Uterus (tissue), 4 donors: Measurements from ENCODE around the gene TDRKH. TPM values are rescaled to one million over a fixed set of nuclear protein-coding genes. Genes with fewer than 3 reads are reported as not detected.
"Not testable (repeated sequence)": the region's sequence is repeated elsewhere in the genome, so short reads cannot be mapped to it uniquely, and the experiment has no call there.

Source experiments
- DNase-seq, 2 donors: peaks; one replicate each; pipeline ENCODE4 v3.0.0-alpha.2; 2019 to 2020
- H3K27ac ChIP-seq, 2 donors: fragments of 200-600 bp; sonication (generic); 1 replicate in 1 of 2; 2 replicates in 1 of 2; pipeline ENCODE4 v1.5.1; 2016 to 2018
- H3K27me3 ChIP-seq, 2 donors: fragments of 200-600 bp; sonication (generic); one replicate each; pipeline ENCODE4 v1.5.1; 2018 to 2019; ENCODE audit warnings: control low read depth in 1 of 2
- H3K36me3 ChIP-seq, 2 donors: fragments of 200-600 bp; sonication (generic); one replicate each; pipeline ENCODE4 v1.5.1; 2019; ENCODE audit warnings: control low read depth in 1 of 2
- H3K4me1 ChIP-seq, 2 donors: fragments of 200-600 bp; sonication (generic); one replicate each; pipeline ENCODE4 v1.5.1; 2018 to 2019; ENCODE audit warnings: control low read depth in 1 of 2
- H3K4me3 ChIP-seq, 2 donors: fragments of 200-600 bp; sonication (generic); 1 replicate in 1 of 2; 2 replicates in 1 of 2; pipeline ENCODE4 v1.5.1; 2018 to 2019; ENCODE audit warnings: mild to moderate bottlenecking in 1 of 2
- H3K9me3 ChIP-seq, 2 donors: fragments of 200-600 bp; sonication (generic); one replicate each; pipeline ENCODE4 v1.5.1; 2019; ENCODE audit warnings: control low read depth in 1 of 2
- CTCF ChIP-seq, 4 experiments: fragments of 200-600 bp in 2 of 4; fragments of 450-650 bp in 2 of 4; sonication (generic) in 2 of 4; IDR thresholded peaks; one replicate each; pipeline ENCODE4 v1.5.1; 2016 to 2019; ENCODE audit warnings: antibody characterized with exemption in 4 of 4, mild to moderate bottlenecking in 2 of 4, moderate library complexity in 1 of 4
- POLR2A ChIP-seq, 2 donors: fragments of 450-650 bp; IDR thresholded peaks; one replicate each; pipeline ENCODE4 v1.6.1; 2016; ENCODE audit warnings: antibody characterized with exemption in 2 of 2, mild to moderate bottlenecking in 1 of 2, moderate library complexity in 1 of 2
- intact Hi-C: fragments of 100-400 bp; cut with DNase I; formaldehyde crosslinking; loops from one replicate; pipeline ENCODE4 v1.15.1; 2023; ENCODE audit warnings: low total_unique reads
- total RNA-seq, 4 donors: library from RNA; depleted of rRNA in 3 of 4; stranded (reverse); fragments of >200 nt in 3 of 4; gene quantifications; one replicate each; pipeline versions ENCODE4 v1.1.0 to v1.2.4, GENCODE V29; 2014 to 2023
- donor health status: DM: yes; HTN: yes; CAD: no.

The TDRKH gene
- total RNA-seq, 4 donors from 2014 or later, result 0.26 to 6.8 (median 1.8) TPM

- Histone ChIP-seq H3K27ac (no peak overlapping the region), H3K27me3 (no peaks in the 10 kb centered on the region), H3K9me3 (no peaks in the 10 kb centered on the region), H3K4me1 (no peaks in the 10 kb centered on the region), H3K4me3 (no peak overlapping the region), H3K36me3 (no peaks in the 10 kb centered on the region)
- intact Hi-C loops, result no loop called here
- TF ChIP-seq POLR2A (IDR thresholded peaks at IDR 0.05) (no peak), CTCF (IDR thresholded peaks at IDR 0.05) (no peak)
- no peak for DNase-seq
These were observed 16.6 kb downstream of the TDRKH start for GRCh38 chr1:151773702-151774101.

- H3K36me3 ChIP-seq, H3K27me3 ChIP-seq, DNase-seq, H3K27ac ChIP-seq, H3K9me3 ChIP-seq, H3K4me1 ChIP-seq, intact Hi-C loops, H3K4me3 ChIP-seq: not testable (repeated sequence)
These were observed 21.0 kb downstream of the TDRKH start for GRCh38 chr1:151769270-151769669.

GRCh38 chr1:151768351-151769066, 21.8 kb downstream of the TDRKH start:
- H3K27me3 ChIP-seq, DNase-seq, H3K4me3 ChIP-seq, H3K36me3 ChIP-seq, H3K4me1 ChIP-seq, H3K9me3 ChIP-seq, intact Hi-C loops, H3K27ac ChIP-seq: not testable (repeated sequence)

- DNase-seq, result no peak
- peak overlapping the region; percentile 89 to 91 for H3K27ac ChIP-seq
- H3K27me3 ChIP-seq, result no peaks in the 10 kb centered on the region
- no peaks in the 10 kb centered on the region for H3K36me3 ChIP-seq
- TF ChIP-seq POLR2A (IDR thresholded peaks at IDR 0.05) (no peak), CTCF (IDR thresholded peaks at IDR 0.05) (no peak)
- intact Hi-C loops, result no loop called here
- H3K4me3 ChIP-seq, result peak overlapping the region; percentile 89 to 90
- H3K9me3 ChIP-seq, result no peaks in the 10 kb centered on the region
- no peaks in the 10 kb centered on the region for H3K4me1 ChIP-seq
These were observed 26.3 kb downstream of the TDRKH start for GRCh38 chr1:151763990-151764389.

GRCh38 chr1:151762941-151763921, 27.1 kb downstream of the TDRKH start, which contains the start of gene MRPL9:
MRPL9 (minus strand) TSS chr1:151763496; CDS start chr1:151763479, 17 bp downstream.
- intact Hi-C loops, result no loop called here
- no peaks in the 10 kb centered on the region for H3K9me3 ChIP-seq
- TF ChIP-seq POLR2A (IDR thresholded peaks at IDR 0.05) (peak in 1 of 2 donors; percentile 29), CTCF (IDR thresholded peaks at IDR 0.05) (no peak)
- H3K4me1 ChIP-seq, result no peaks in the 10 kb centered on the region
- peak within 1 kb of the TSS; percentile 89 to 91 for H3K27ac ChIP-seq
- H3K36me3 ChIP-seq, result no peaks in the 10 kb centered on the region
- peak within 1 kb of the TSS; percentile 89 to 90 for H3K4me3 ChIP-seq
- no peaks in the 10 kb centered on the region for H3K27me3 ChIP-seq
- peak; percentile 60 to 82 for DNase-seq
